GM19455 (cell line): ENCODE results near the gene NXN.
"Not testable (repeated sequence)": the region's sequence is repeated elsewhere in the genome, so short reads cannot be mapped to it uniquely, and the experiment has no call there.

Experiments
- ATAC-seq: cut with Tn5 transposase; IDR thresholded peaks from one replicate; pipeline ENCODE4 v1.9.1; 2021; ENCODE audit not compliant: unreplicated experiment

NXN gene

GRCh38 chr17:923633-924032 is 55.9 kb downstream of the NXN start:
- no peak for ATAC-seq

GRCh38 chr17:921161-921560 is 58.4 kb downstream of the NXN start:
- no peak for ATAC-seq

- no peak for ATAC-seq
Measured at GRCh38 chr17:920190-920589, 59.4 kb downstream of the NXN start.

GRCh38 chr17:917941-918740 is 61.4 kb downstream of the NXN start:
- ATAC-seq = no peak

- ATAC-seq = no peak
Measured at GRCh38 chr17:917391-917811, 62.2 kb downstream of the NXN start.

- no peak for ATAC-seq
Measured at GRCh38 chr17:916315-916714, 63.3 kb downstream of the NXN start.

- ATAC-seq = no peak
Measured at GRCh38 chr17:915538-916201, 63.9 kb downstream of the NXN start.

GRCh38 chr17:914561-914960 is 65.0 kb downstream of the NXN start:
- no peak for ATAC-seq

GRCh38 chr17:913207-913606 is 66.4 kb downstream of the NXN start:
- ATAC-seq = no peak

- no peak for ATAC-seq
Measured at GRCh38 chr17:909642-910323, 69.8 kb downstream of the NXN start.

GRCh38 chr17:907725-908124 is 71.9 kb downstream of the NXN start:
- ATAC-seq = no peak

GRCh38 chr17:905708-906107 is 73.9 kb downstream of the NXN start:
- ATAC-seq = not testable (repeated sequence)

- ATAC-seq = no peak
Measured at GRCh38 chr17:903691-904481, 75.7 kb downstream of the NXN start.

- no peak for ATAC-seq
Measured at GRCh38 chr17:902463-902862, 77.1 kb downstream of the NXN start.

GRCh38 chr17:901964-902363 is 77.6 kb downstream of the NXN start:
- no peak for ATAC-seq

- no peak for ATAC-seq
Measured at GRCh38 chr17:901191-901950, 78.2 kb downstream of the NXN start.

GRCh38 chr17:900336-900934 is 79.1 kb downstream of the NXN start:
- no peak for ATAC-seq

- ATAC-seq = no peak
Measured at GRCh38 chr17:897970-898619, 81.5 kb downstream of the NXN start.

GRCh38 chr17:896953-897661 is 82.5 kb downstream of the NXN start:
- no peak for ATAC-seq
